GM23338 (cell line): ENCODE measurements around the gene GNA12. TPM values are rescaled to one million over a fixed set of nuclear protein-coding genes. Genes with fewer than 3 reads are reported as not detected.
A peak's percentile ranks its signal among the peaks of the same experiment; 100 is the strongest.

Experiments
- ATAC-seq: fragments of 200-7000 bp; cut with Tn5 transposase; 3 replicates; pipeline ENCODE4 v1.9.1; 2020
- DNase-seq: peaks from one replicate; pipeline ENCODE4 v3.0.0-alpha.2; 2015; ENCODE audit warnings: low spot score
- H2AFZ ChIP-seq: fragments of 200-600 bp; sonication (generic); 2 replicates; pipeline ENCODE4 v1.8.0; 2016; ENCODE audit warnings: antibody characterized with exemption, mild to moderate bottlenecking, moderate library complexity
- H3F3A ChIP-seq: fragments of 200-600 bp; sonication (generic); replicated peaks from 2 replicates; pipeline ENCODE4 v1.8.0; 2017; ENCODE audit warnings: antibody characterized with exemption, mixed run types, low read depth
- H3K27ac ChIP-seq: fragments of 200-600 bp; sonication (generic); 2 replicates; pipeline ENCODE4 v1.6.1; 2016; ENCODE audit warnings: low read depth
- H3K27me3 ChIP-seq: fragments of 200-600 bp; sonication (generic); 2 replicates; pipeline ENCODE4 v1.8.0; 2016; ENCODE audit warnings: mild to moderate bottlenecking, mixed run types, moderate library complexity; ENCODE audit not compliant: insufficient read depth
- H3K36me3 ChIP-seq: fragments of 200-600 bp; sonication (generic); 2 replicates; pipeline ENCODE4 v1.8.0; 2016; ENCODE audit warnings: mild to moderate bottlenecking; ENCODE audit not compliant: insufficient read depth
- H3K4me1 ChIP-seq: fragments of 200-600 bp; sonication (generic); 2 replicates; pipeline ENCODE4 v1.8.0; 2016; ENCODE audit warnings: mild to moderate bottlenecking, moderate library complexity; ENCODE audit not compliant: insufficient read depth
- H3K4me2 ChIP-seq: fragments of 200-600 bp; sonication (generic); 2 replicates; pipeline ENCODE4 v1.7.1; 2017; ENCODE audit warnings: mixed run types
- H3K4me3 ChIP-seq: fragments of 200-600 bp; sonication (generic); 2 replicates; pipeline ENCODE4 v1.6.1; 2016; ENCODE audit warnings: mixed run types
- H3K79me2 ChIP-seq: fragments of 200-600 bp; sonication (generic); replicated peaks from 2 replicates; pipeline ENCODE4 v1.8.0; 2017; ENCODE audit warnings: mild to moderate bottlenecking; ENCODE audit not compliant: insufficient read depth
- H3K9me2 ChIP-seq: fragments of 200-600 bp; sonication (generic); 2 replicates; pipeline ENCODE4 v1.8.0; 2017; ENCODE audit not compliant: insufficient read depth
- H4K20me1 ChIP-seq: fragments of 200-600 bp; sonication (generic); replicated peaks from 2 replicates; pipeline ENCODE4 v1.8.0; 2017; ENCODE audit warnings: mild to moderate bottlenecking; ENCODE audit not compliant: insufficient read depth
- H3K27ac Mint-ChIP-seq: 2 replicates; pipeline ENCODE4 v1.8.0; 2020; ENCODE audit warnings: inconsistent platforms, mild to moderate bottlenecking, moderate library complexity, mixed read lengths
- H3K27me3 Mint-ChIP-seq: 3 replicates; pipeline ENCODE4 v1.8.0; 2022; ENCODE audit warnings: low read depth, mild to moderate bottlenecking, moderate library complexity, mixed read lengths, inconsistent platforms; ENCODE audit not compliant: insufficient read depth, poor library complexity
- H3K36me3 Mint-ChIP-seq: 3 replicates; pipeline ENCODE4 v1.8.0; 2021; ENCODE audit warnings: low read depth, mild to moderate bottlenecking, inconsistent platforms, moderate library complexity, mixed read lengths
- H3K4me1 Mint-ChIP-seq: 3 replicates; pipeline ENCODE4 v1.8.0; 2020; ENCODE audit warnings: mild to moderate bottlenecking, inconsistent platforms, mixed read lengths
- H3K4me3 Mint-ChIP-seq: 3 replicates; pipeline ENCODE4 v1.8.0; 2021; ENCODE audit warnings: moderate library complexity, mild to moderate bottlenecking, inconsistent platforms, mixed read lengths
- H3K9me3 Mint-ChIP-seq: 3 replicates; pipeline ENCODE4 v1.8.0; 2020; ENCODE audit warnings: moderate library complexity, mild to moderate bottlenecking, inconsistent platforms, mixed read lengths
- CREB1 ChIP-seq: fragments of 250-450 bp; sonication (Bioruptor Pico); IDR thresholded peaks from 2 replicates; pipeline ENCODE4 v1.5.0; 2020; ENCODE audit warnings: low read depth, mild to moderate bottlenecking, moderate library complexity
- CTCF ChIP-seq, 2 experiments: fragments of 200-600 bp in 1 of 2; sonication (generic) in 1 of 2; conservative IDR thresholded peaks; 2 replicates each; pipeline versions ENCODE4 v1.5.1 to v1.6.1; 2016 to 2017; ENCODE audit warnings: antibody characterized with exemption in 2 of 2, low read depth in 2 of 2, mild to moderate bottlenecking in 2 of 2, moderate library complexity in 1 of 2
- EZH2phosphoT487 ChIP-seq: fragments of 200-600 bp; sonication (generic); IDR thresholded peaks from one replicate; pipeline ENCODE4 v1.8.1; 2018; ENCODE audit warnings: antibody characterized with exemption; ENCODE audit not compliant: unreplicated experiment
- JUNB ChIP-seq: IDR thresholded peaks from one replicate; pipeline ENCODE4 v1.6.1; 2016; ENCODE audit warnings: antibody characterized with exemption; ENCODE audit not compliant: unreplicated experiment
- NANOG ChIP-seq: IDR thresholded peaks from 2 replicates; pipeline ENCODE4 v1.6.1; 2016; ENCODE audit warnings: antibody characterized with exemption, borderline replicate concordance
- POLR2AphosphoS5 ChIP-seq: IDR thresholded peaks from 2 replicates; pipeline ENCODE4 v1.6.1; 2016; ENCODE audit warnings: antibody characterized with exemption, low read depth
- STAT1 ChIP-seq: IDR thresholded peaks from one replicate; pipeline ENCODE4 v1.6.1; 2016; ENCODE audit warnings: antibody characterized with exemption; ENCODE audit not compliant: unreplicated experiment
- ZNF114 ChIP-seq: fragments of 250-450 bp; sonication (Bioruptor Pico); IDR thresholded peaks from 2 replicates; pipeline ENCODE4 v1.5.0; 2020; ENCODE audit warnings: mild to moderate bottlenecking, moderate library complexity
- ZNF331 ChIP-seq: fragments of 250-450 bp; sonication (Bioruptor Pico); IDR thresholded peaks from 2 replicates; pipeline ENCODE4 v1.5.0; 2020; ENCODE audit warnings: low read depth, mild to moderate bottlenecking, moderate library complexity
- polyA plus RNA-seq: library from polyadenylated mRNA; unstranded; fragments of >200 nt; fragmentation: Nextera tagmentation; extraction: Ambion mirVana; gene quantifications from 2 replicates; pipeline ENCODE4 v1.2.1, GENCODE V29; 2016
- total RNA-seq: library from RNA; depleted of rRNA; stranded (reverse); fragments of >200 nt; shearing (Covaris generic); gene quantifications from 2 replicates; pipeline ENCODE4 v1.2.3, GENCODE V29; 2014
- TF ChIP-seq, protein P1 (sequence below): IDR thresholded peaks from 2 replicates; pipeline ENCODE4 v1.6.1; 2016; ENCODE audit warnings: antibody characterized with exemption
- TF ChIP-seq, protein P2 (sequence below): fragments of 250-450 bp; sonication (Bioruptor Pico); IDR thresholded peaks from 2 replicates; pipeline ENCODE4 v1.5.0; 2020; ENCODE audit warnings: mild to moderate bottlenecking, moderate library complexity

GNA12 gene
- total and polyA plus RNA-seq, 2 experiments from 2014 or later = 24.0 to 87.7 TPM

DNA sequence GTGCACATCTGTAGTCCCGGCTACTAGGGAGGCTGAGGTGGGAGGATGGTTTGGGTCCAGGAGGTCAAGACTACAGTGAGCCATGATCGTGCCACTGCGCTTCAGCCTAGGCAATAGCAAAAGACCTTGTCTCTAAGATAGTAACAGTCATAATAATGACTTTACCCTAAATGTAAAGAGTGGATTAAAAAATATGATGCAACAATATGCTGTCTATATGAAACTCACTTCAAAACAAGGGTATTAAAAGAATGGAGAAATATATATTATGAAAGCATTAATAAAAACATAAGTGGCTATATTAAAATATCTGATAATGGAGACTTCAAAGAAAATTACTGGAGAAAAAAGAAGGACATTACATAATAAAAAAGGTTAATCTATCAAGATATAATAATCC is 5.7 kb downstream of the GNA12 start:
- TF ChIP-seq CTCF (conservative IDR thresholded peaks at IDR 0.05; ENCODE audit: low read depth in 2 of 2) (no peak), CREB1 (CRISPR knock-in tag) (no peak), POLR2AphosphoS5 (no peak), STAT1 (no peak), ZNF331 (CRISPR knock-in tag) (no peak), JUNB (no peak), NANOG (no peak), EZH2phosphoT487 (no peak), ZNF114 (no peak)
- TF ChIP-seq, protein P1, sequence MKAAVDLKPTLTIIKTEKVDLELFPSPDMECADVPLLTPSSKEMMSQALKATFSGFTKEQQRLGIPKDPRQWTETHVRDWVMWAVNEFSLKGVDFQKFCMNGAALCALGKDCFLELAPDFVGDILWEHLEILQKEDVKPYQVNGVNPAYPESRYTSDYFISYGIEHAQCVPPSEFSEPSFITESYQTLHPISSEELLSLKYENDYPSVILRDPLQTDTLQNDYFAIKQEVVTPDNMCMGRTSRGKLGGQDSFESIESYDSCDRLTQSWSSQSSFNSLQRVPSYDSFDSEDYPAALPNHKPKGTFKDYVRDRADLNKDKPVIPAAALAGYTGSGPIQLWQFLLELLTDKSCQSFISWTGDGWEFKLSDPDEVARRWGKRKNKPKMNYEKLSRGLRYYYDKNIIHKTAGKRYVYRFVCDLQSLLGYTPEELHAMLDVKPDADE = no peak
- TF ChIP-seq, protein P2, sequence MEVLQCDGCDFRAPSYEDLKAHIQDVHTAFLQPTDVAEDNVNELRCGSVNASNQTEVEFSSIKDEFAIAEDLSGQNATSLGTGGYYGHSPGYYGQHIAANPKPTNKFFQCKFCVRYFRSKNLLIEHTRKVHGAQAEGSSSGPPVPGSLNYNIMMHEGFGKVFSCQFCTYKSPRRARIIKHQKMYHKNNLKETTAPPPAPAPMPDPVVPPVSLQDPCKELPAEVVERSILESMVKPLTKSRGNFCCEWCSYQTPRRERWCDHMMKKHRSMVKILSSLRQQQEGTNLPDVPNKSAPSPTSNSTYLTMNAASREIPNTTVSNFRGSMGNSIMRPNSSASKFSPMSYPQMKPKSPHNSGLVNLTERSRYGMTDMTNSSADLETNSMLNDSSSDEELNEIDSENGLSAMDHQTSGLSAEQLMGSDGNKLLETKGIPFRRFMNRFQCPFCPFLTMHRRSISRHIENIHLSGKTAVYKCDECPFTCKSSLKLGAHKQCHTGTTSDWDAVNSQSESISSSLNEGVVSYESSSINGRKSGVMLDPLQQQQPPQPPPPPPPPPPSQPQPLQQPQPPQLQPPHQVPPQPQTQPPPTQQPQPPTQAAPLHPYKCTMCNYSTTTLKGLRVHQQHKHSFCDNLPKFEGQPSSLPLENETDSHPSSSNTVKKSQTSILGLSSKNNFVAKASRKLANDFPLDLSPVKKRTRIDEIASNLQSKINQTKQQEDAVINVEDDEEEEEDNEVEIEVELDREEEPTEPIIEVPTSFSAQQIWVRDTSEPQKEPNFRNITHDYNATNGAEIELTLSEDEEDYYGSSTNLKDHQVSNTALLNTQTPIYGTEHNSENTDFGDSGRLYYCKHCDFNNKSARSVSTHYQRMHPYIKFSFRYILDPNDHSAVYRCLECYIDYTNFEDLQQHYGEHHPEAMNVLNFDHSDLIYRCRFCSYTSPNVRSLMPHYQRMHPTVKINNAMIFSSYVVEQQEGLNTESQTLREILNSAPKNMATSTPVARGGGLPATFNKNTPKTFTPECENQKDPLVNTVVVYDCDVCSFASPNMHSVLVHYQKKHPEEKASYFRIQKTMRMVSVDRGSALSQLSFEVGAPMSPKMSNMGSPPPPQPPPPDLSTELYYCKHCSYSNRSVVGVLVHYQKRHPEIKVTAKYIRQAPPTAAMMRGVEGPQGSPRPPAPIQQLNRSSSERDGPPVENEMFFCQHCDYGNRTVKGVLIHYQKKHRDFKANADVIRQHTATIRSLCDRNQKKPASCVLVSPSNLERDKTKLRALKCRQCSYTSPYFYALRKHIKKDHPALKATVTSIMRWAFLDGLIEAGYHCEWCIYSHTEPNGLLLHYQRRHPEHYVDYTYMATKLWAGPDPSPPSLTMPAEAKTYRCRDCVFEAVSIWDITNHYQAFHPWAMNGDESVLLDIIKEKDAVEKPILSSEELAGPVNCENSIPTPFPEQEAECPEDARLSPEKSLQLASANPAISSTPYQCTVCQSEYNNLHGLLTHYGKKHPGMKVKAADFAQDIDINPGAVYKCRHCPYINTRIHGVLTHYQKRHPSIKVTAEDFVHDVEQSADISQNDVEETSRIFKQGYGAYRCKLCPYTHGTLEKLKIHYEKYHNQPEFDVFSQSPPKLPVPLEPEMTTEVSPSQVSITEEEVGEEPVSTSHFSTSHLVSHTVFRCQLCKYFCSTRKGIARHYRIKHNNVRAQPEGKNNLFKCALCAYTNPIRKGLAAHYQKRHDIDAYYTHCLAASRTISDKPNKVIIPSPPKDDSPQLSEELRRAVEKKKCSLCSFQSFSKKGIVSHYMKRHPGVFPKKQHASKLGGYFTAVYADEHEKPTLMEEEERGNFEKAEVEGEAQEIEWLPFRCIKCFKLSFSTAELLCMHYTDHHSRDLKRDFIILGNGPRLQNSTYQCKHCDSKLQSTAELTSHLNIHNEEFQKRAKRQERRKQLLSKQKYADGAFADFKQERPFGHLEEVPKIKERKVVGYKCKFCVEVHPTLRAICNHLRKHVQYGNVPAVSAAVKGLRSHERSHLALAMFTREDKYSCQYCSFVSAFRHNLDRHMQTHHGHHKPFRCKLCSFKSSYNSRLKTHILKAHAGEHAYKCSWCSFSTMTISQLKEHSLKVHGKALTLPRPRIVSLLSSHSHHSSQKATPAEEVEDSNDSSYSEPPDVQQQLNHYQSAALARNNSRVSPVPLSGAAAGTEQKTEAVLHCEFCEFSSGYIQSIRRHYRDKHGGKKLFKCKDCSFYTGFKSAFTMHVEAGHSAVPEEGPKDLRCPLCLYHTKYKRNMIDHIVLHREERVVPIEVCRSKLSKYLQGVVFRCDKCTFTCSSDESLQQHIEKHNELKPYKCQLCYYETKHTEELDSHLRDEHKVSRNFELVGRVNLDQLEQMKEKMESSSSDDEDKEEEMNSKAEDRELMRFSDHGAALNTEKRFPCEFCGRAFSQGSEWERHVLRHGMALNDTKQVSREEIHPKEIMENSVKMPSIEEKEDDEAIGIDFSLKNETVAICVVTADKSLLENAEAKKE (CRISPR knock-in tag) = no peak
- no peak for DNase-seq
- Mint-ChIP-seq H3K4me1 (peaks cover 63% of the 10 kb centered on the region), H3K9me3 (no peaks in the 10 kb centered on the region), H3K27me3 (peaks cover 10% of the 10 kb centered on the region), H3K36me3 (peaks cover 70% of the 10 kb centered on the region), H3K4me3 (no peak overlapping the region; the same call in 2 of the 3 replicates), H3K27ac (no peak overlapping the region)
- no peaks in the 10 kb centered on the region for H3K9me2 ChIP-seq
- ATAC-seq = no peak
- H2AFZ ChIP-seq = no peak overlapping the region
- no peaks in the 10 kb centered on the region for H3K27me3 ChIP-seq
- no peak overlapping the region for H3K4me3 ChIP-seq
- peaks cover 11% of the 10 kb centered on the region; the same call in 1 of the 2 replicates for H3K36me3 ChIP-seq
- H3K4me2 ChIP-seq = no peak overlapping the region
- 0 out of 2 replicates have a peak overlapping the region, but pooled peaks have one; percentile 3 for H3K27ac ChIP-seq
- no peaks in the 10 kb centered on the region for H3F3A ChIP-seq
- H3K79me2 ChIP-seq = peaks cover 100% of the 10 kb centered on the region
- H3K4me1 ChIP-seq = peaks cover 73% of the 10 kb centered on the region
- H4K20me1 ChIP-seq = peaks cover 43% of the 10 kb centered on the region
